Muscle of back (tissue), 11 donors: ENCODE results near the gene PCAT7. TPM values are rescaled to one million over a fixed set of nuclear protein-coding genes. Genes with fewer than 3 reads are reported as not detected.

Experiments
- DNase-seq, 3 donors: peaks; one replicate each; pipeline versions ENCODE4 v3.0.0 to v3.0.0-alpha.2; 2013
- polyA plus RNA-seq, 10 donors: library from polyadenylated mRNA; unstranded; fragments of 120-200 nt; gene quantifications; one replicate each; pipeline ENCODE4 v1.2.1, GENCODE V29; 2013; ENCODE audit not compliant: insufficient read length in 10 of 10

Gene PCAT7
- polyA plus RNA-seq, 10 donors: 1.4 to 11.1 (median 4.5) TPM

DNA sequence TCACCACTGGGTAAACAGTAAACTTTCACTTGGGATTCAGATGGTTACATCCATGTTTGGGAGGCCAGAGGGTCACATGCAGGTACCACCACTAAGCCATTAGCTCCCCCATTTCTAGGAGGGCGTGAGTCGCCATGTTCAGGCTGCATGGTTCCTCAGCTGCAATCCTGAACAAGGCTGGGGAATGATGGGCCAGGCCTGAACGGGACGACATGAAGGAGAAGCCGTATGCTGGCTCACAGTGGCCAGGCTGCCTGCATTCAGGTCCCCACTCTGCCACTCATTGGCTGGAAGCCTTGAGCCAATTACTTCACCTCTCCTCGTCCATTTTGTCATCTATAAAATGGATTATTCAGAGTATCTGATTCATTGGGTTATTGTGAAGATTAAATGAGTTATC is 47.8 kb downstream of the PCAT7 start:
- no peak for DNase-seq

GRCh38 chr9:94603259-94604160 is 48.6 kb downstream of the PCAT7 start:
- DNase-seq: peak in 2 of 3 donors; percentile 53 to 81

- DNase-seq: no peak
These were observed 52.0 kb downstream of the PCAT7 start for GRCh38 chr9:94606646-94607422.

GRCh38 chr9:94607423-94607691 is 52.5 kb downstream of the PCAT7 start:
- no peak for DNase-seq

GRCh38 chr9:94610181-94610606 is 55.3 kb downstream of the PCAT7 start:
- DNase-seq: peak in 1 of 3 donors; percentile 55

GRCh38 chr9:94611638-94612068 is 56.8 kb downstream of the PCAT7 start:
- no peak for DNase-seq

GRCh38 chr9:94612071-94612470 is 57.2 kb downstream of the PCAT7 start:
- DNase-seq: no peak

DNA sequence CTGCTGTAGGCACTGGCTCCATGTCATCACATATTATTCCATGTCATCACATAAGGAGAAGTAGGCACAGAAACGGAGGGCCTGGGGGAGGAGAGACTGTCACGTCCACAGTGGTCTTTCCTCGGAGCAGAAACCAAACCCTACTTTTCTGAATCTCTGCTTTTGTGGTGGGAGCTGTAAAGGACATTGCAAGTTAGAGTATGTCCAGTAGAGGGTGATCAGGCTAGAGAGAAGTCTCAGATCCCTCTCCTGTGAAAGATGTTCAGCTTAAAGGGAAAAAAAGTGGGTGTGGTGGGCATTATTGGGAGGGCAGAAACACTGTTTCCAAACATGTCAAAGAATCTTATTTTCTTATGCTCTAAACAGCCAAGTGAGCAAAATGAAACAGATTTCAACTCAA is 58.1 kb downstream of the PCAT7 start:
- no peak for DNase-seq

DNA sequence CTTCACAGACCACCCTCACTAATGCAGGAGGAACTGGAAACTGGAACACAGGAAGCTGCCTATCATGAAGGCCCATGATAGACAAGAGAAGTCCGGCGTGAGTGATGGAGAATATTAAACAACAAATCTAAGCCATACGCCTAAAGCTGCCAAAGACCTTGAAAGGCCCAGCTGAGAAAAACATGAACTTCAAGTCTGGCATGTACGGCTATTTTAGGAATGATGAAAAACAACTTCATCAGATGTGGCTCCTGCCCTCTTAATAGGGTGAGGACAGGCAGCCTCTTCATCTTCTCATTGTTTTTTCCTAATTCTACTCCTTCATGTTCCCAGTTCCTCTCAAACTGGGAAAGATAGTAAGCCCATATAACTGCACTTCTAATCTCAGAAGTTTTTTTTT is 64.1 kb downstream of the PCAT7 start:
- DNase-seq: no peak

Other genes with a start within 250 kb of the PCAT7 start
- gene NUTM2F, start 226.4 kb upstream of the PCAT7 start, polyA plus RNA-seq: under 1 TPM in 1 of 10 donors, not detected in 9; 0.07 TPM
- gene FBP2, start 38.7 kb downstream of the PCAT7 start, polyA plus RNA-seq: 10 to 100 TPM; 27.0 to 89.1 (median 56.7) TPM
- 1 to 10 TPM in 6 of 10 donors, under 1 TPM in 4; 0.56 to 2.1 (median 1.0) TPM for gene FBP1, start 84.4 kb downstream of the PCAT7 start, polyA plus RNA-seq
- 10 to 100 TPM; 25.6 to 44.3 (median 32.8) TPM for gene AOPEP, start 171.6 kb downstream of the PCAT7 start, polyA plus RNA-seq